Neural cell (in vitro differentiated cells): ENCODE results near the gene LMO4.

Experiments
- EP300 ChIP-seq: fragments of 450-650 bp; conservative IDR thresholded peaks from 2 replicates; pipeline ENCODE4 v1.6.1; 2014; ENCODE audit warnings: antibody characterized with exemption, mild to moderate bottlenecking, moderate library complexity; ENCODE audit not compliant: poor library complexity, severe bottlenecking
- POLR2AphosphoS5 ChIP-seq: IDR thresholded peaks from 2 replicates; pipeline ENCODE4 v1.6.1; 2012
- TF ChIP-seq, protein P1 (sequence below): fragments of 450-650 bp; IDR thresholded peaks from 2 replicates; pipeline ENCODE4 v1.5.1; 2014; ENCODE audit warnings: antibody characterized with exemption, mild to moderate bottlenecking, moderate library complexity; ENCODE audit not compliant: poor library complexity, severe bottlenecking

DNA sequence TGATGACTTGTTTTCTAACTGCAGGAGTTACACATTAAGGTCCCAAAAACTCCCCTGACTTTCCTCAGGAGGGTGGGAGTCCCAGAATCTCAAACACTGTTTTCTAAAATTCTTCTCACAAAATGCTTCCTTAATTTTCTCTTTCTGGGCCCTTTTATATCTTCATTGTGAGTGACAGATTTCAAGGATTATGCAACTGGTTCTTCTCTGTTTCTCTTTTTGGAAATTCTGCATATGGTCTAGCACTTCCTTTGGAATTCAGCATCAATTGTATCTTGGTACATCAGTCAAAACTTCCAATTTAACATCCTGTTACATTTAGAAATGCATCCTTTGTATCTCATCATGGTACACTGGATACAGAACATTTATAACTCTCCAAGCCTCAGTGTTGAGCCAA, 59.7 kb downstream of the LMO4 start:
- TF ChIP-seq, protein P1, sequence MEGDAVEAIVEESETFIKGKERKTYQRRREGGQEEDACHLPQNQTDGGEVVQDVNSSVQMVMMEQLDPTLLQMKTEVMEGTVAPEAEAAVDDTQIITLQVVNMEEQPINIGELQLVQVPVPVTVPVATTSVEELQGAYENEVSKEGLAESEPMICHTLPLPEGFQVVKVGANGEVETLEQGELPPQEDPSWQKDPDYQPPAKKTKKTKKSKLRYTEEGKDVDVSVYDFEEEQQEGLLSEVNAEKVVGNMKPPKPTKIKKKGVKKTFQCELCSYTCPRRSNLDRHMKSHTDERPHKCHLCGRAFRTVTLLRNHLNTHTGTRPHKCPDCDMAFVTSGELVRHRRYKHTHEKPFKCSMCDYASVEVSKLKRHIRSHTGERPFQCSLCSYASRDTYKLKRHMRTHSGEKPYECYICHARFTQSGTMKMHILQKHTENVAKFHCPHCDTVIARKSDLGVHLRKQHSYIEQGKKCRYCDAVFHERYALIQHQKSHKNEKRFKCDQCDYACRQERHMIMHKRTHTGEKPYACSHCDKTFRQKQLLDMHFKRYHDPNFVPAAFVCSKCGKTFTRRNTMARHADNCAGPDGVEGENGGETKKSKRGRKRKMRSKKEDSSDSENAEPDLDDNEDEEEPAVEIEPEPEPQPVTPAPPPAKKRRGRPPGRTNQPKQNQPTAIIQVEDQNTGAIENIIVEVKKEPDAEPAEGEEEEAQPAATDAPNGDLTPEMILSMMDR, result no peak
- no peak for TF ChIP-seq EP300
- TF ChIP-seq POLR2AphosphoS5, result no peak
